Ishikawa (cell line): Measurements from ENCODE around the gene PPP6R3.

ENCODE experiments used
- CEBPB ChIP-seq: IDR thresholded peaks from 2 replicates; pipeline ENCODE4 v1.6.1; 2012
- CREB1 ChIP-seq: IDR thresholded peaks from 2 replicates; pipeline ENCODE4 v1.6.1; 2012; ENCODE audit warnings: low read depth
- EGR1 ChIP-seq: IDR thresholded peaks from 2 replicates; pipeline ENCODE4 v1.6.1; 2012
- EP300 ChIP-seq: IDR thresholded peaks from 2 replicates; pipeline ENCODE4 v1.6.1; 2012; ENCODE audit warnings: borderline replicate concordance
- FOXM1 ChIP-seq: IDR thresholded peaks from 2 replicates; pipeline ENCODE4 v1.6.1; 2012; ENCODE audit warnings: low read depth, borderline replicate concordance
- MAX ChIP-seq: IDR thresholded peaks from 2 replicates; pipeline ENCODE4 v1.6.1; 2012
- NFIC ChIP-seq: IDR thresholded peaks from 2 replicates; pipeline ENCODE4 v1.6.1; 2012
- RAD21 ChIP-seq: IDR thresholded peaks from 2 replicates; pipeline ENCODE4 v1.6.1; 2012; ENCODE audit warnings: low read depth
- REST ChIP-seq: IDR thresholded peaks from 2 replicates; pipeline ENCODE4 v1.6.1; 2012; ENCODE audit warnings: low read depth, mild to moderate bottlenecking
- TAF1 ChIP-seq: IDR thresholded peaks from 2 replicates; pipeline ENCODE4 v1.6.1; 2012; ENCODE audit warnings: low read depth, mild to moderate bottlenecking
- TCF12 ChIP-seq: IDR thresholded peaks from 2 replicates; pipeline ENCODE4 v1.6.1; 2012; ENCODE audit warnings: low read depth
- TEAD4 ChIP-seq: IDR thresholded peaks from 2 replicates; pipeline ENCODE4 v1.6.1; 2012
- USF1 ChIP-seq: IDR thresholded peaks from 2 replicates; pipeline ENCODE4 v1.6.1; 2012
- YY1 ChIP-seq: IDR thresholded peaks from 2 replicates; pipeline ENCODE4 v1.6.1; 2012; ENCODE audit warnings: low read depth
- ZBTB7A ChIP-seq: IDR thresholded peaks from 2 replicates; pipeline ENCODE4 v1.6.1; 2012; ENCODE audit warnings: low read depth

The PPP6R3 gene

GRCh38 chr11:68660066-68660810, 199.7 kb downstream of the PPP6R3 start:
- no peak for TF ChIP-seq YY1
- TF ChIP-seq CREB1, result no peak
- no peak for TF ChIP-seq TAF1

- no peak for TF ChIP-seq EGR1
- no peak for TF ChIP-seq CREB1
- no peak for TF ChIP-seq RAD21
- TF ChIP-seq FOXM1, result no peak
- TF ChIP-seq EP300, result no peak
- TF ChIP-seq CEBPB, result no peak
- no peak for TF ChIP-seq MAX
- TF ChIP-seq ZBTB7A, result no peak
- TF ChIP-seq TEAD4, result no peak
- no peak for TF ChIP-seq NFIC
- TF ChIP-seq REST, result no peak
- no peak for TF ChIP-seq TAF1
- no peak for TF ChIP-seq YY1
- no peak for TF ChIP-seq USF1
- no peak for TF ChIP-seq TCF12
These were observed 200.5 kb downstream of the PPP6R3 start for GRCh38 chr11:68661014-68661413.

GRCh38 chr11:68661697-68662603, 201.4 kb downstream of the PPP6R3 start:
- TF ChIP-seq USF1 (no peak), NFIC (no peak), FOXM1 (no peak), ZBTB7A (no peak), TAF1 (no peak), EP300 (no peak), CREB1 (no peak), EGR1 (no peak), TCF12 (no peak), MAX (no peak), YY1 (no peak), TEAD4 (no peak), CEBPB (no peak)

GRCh38 chr11:68663482-68664010, 203.0 kb downstream of the PPP6R3 start:
- TF ChIP-seq TAF1, result no peak
- no peak for TF ChIP-seq REST
- no peak for TF ChIP-seq USF1
- TF ChIP-seq MAX, result no peak
- no peak for TF ChIP-seq ZBTB7A
- TF ChIP-seq CREB1, result no peak
- no peak for TF ChIP-seq NFIC
- no peak for TF ChIP-seq RAD21
- no peak for TF ChIP-seq TEAD4
- no peak for TF ChIP-seq FOXM1
- no peak for TF ChIP-seq TCF12
- no peak for TF ChIP-seq CEBPB
